ENCODE data around the gene SLC16A8.

Gene SLC16A8

DNA sequence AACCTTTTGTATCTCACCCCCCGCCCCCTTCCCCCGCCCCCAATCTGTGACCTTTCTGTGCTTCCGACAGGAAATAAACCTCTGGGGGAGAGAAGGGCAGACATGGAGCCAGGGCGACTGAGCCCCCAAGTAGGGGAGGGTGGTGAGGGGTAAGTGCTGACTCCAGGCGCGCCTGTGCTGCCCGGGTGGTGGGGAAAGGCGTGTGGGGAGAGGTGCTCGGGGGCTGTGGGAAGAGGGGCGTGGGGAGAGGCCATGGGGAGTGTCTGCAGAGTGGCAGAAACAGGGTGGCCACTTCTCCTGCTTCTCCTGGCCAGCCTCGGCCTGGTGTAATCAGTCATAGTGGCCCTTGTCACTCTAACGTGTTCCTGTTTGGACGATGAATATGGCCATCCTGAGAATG lies 8.0 kb downstream of the SLC16A8 start:
- DNase-seq (ENCODE audit: low spot score), result no peak
- TF ChIP-seq CTCF (IDR thresholded peaks at IDR 0.05), result no peak
- Histone ChIP-seq H3K4me3 (no peak overlapping the region), H3K27ac (no peak overlapping the region)

DNA sequence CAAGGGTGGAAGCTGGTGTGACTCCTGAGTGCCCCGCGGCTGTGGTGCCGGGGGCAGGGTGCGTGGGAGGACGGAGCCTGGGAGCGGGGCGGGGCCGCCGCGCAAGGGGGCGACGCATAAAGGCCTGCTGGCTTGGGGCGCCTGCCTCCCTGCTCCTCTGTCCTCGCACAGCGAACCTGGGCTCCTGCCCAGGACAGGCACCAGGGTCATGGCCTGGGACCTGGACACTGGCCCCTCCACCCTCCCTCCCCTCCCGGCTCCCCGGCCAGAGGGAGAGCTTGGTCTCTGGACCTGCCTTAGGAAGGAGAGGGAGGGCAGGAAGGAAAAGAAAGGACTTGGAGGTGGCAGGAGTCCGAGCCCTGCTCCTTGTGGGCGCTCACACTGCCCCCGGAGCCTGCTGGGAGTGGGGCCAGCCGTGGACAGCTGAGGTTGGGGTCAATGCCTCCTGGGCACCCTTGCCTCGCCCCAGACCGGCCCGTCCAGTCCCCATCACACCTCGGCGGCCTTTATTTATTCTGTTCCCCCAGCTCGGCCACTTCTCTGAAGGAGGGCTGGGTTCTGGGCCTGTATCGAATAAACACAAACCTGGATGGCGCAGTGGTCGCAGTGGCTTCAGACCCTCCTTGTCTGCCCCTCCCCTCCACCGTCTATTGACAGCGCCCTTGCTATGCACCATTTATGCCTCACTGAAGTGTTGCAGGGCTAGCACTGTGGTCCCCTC lies 8.7 kb downstream of the SLC16A8 start:
- H3K27ac ChIP-seq, result no peak overlapping the region
- no peak for DNase-seq (ENCODE audit: low spot score)
- no peak overlapping the region for H3K4me3 ChIP-seq
- no peak for TF ChIP-seq CTCF (IDR thresholded peaks at IDR 0.05)

DNA sequence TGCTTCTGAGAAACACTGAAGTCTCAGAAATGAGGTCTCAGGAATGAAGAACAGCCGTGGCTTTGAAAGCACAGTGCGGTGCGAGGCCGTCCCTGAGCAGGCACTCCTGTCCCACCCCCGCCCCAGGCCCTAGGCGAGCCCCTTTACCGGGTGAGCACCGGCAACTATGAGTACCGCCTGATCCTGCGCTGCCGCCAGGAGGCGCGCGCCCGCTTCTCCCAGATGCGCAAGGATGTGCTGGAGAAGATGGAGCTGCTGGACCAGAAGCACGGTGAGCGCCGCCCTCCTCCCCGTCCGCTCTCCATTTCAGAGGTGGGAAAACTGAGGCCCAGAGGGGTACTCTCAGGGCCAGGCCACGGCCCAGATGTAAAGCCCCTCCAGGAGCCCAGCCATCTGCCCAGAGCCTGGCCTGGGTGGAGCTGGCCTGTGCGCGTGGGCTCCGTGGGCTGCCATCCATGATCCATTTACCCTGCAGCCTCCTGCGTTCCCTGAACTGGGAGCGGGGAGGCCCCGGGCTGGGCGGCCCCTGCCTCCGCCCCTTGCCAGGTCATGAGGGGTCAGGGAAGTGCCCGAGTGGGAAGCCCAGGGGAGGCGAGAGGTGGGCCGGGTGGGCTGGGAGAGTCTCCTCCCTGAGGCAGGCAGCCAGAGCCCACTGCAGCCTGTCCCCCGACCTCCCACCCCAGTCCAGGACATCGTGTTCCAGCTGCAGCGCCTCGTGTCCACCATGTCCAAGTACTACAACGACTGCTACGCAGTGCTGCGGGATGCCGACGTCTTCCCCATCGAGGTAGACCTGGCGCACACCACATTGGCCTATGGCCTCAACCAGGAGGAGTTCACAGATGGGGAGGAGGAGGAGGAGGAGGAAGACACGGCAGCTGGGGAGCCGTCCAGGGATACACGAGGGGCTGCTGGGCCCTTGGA lies 9.5 kb downstream of the SLC16A8 start:
- TF ChIP-seq CTCF (IDR thresholded peaks at IDR 0.05), result no peak
- Histone ChIP-seq H3K4me3 (no peak overlapping the region), H3K27ac (no peak overlapping the region)
- no peak for DNase-seq (ENCODE audit: low spot score)

- DNase-seq (ENCODE audit: low spot score), result no peak
- TF ChIP-seq CTCF (IDR thresholded peaks at IDR 0.05), result no peak
- Histone ChIP-seq H3K4me3 (no peak overlapping the region), H3K27ac (peak overlapping the region in 1 of 2 donors; percentile 99)
These were observed 10.5 kb downstream of the SLC16A8 start for GRCh38 chr22:38073150-38074130.

DNA sequence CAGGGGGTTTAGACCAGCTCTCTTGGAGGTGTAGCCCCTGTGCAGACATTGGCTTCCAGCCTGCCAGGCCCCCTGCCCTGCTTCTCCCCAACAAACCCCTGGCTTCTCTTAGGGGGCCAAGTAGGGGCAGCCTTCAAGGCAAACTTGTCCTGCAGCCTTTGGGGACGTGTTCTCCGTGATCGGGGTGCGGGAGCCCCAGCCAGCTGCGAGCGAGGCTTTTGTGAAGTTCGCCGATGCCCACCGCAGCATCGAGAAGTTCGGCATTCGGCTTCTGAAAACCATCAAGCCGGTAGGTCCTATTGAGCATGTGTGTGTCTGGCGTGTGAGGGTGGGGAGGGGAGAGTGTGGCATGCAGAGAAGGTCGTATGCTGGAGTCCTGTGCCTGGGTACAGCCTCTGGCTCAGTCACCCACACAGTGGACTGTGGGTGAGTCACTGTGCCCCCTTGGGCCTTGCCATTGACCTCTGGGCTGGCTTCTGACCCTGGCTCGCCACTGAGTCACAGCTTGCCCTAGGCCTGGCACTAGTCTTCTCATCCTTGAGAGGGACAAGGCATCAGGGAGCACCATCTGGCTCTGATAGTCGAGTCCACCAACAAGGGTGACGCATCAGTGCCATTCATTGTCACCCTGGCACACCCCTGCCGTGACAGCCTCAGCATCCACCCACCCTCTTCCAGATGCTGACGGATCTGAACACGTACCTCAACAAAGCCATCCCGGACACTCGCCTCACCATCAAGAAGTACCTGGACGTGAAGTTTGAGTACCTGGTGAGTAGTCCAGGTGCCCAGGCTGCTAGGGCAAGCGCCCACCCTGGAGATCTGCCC lies 11.4 kb downstream of the SLC16A8 start:
- no peak for TF ChIP-seq CTCF (IDR thresholded peaks at IDR 0.05)
- H3K4me3 ChIP-seq, result no peak overlapping the region
- DNase-seq (ENCODE audit: low spot score), result no peak
- peak overlapping the region; percentile 14 to 99 for H3K27ac ChIP-seq
